Gastrocnemius medialis (tissue), 4 donors: ENCODE measurements around the gene SIGLEC5. TPM values are rescaled to one million over a fixed set of nuclear protein-coding genes. Genes with fewer than 3 reads are reported as not detected.

Source experiments
- ATAC-seq, 2 donors: fragments of 150-250 bp; one replicate each; pipeline ENCODE4 v1.9.1; 2016
- DNase-seq, 2 donors: peaks; one replicate each; pipeline ENCODE4 v3.0.0-alpha.2; 2019
- H3K27ac ChIP-seq, 4 donors: fragments of 200-600 bp; sonication (generic); 1 replicate in 1 of 4; 2 replicates in 3 of 4; pipeline ENCODE4 v1.5.1; 2016 to 2018; ENCODE audit warnings: mild to moderate bottlenecking in 2 of 4, moderate library complexity in 1 of 4
- H3K27me3 ChIP-seq, 3 donors: fragments of 200-600 bp; sonication (generic) in 2 of 3; 1 replicate in 1 of 3; 2 replicates in 2 of 3; pipeline versions ENCODE4 v1.5.1 to v1.6.0; 2016 to 2019; ENCODE audit warnings: mild to moderate bottlenecking in 1 of 3, moderate library complexity in 1 of 3
- H3K36me3 ChIP-seq, 2 donors: fragments of 200-600 bp; sonication (generic) in 1 of 2; one replicate each; pipeline ENCODE4 v1.5.1; 2017 to 2018
- H3K4me1 ChIP-seq, 2 donors: fragments of 200-600 bp; sonication (generic) in 1 of 2; one replicate each; pipeline ENCODE4 v1.5.1; 2016 to 2017; ENCODE audit warnings: mild to moderate bottlenecking in 2 of 2
- H3K4me3 ChIP-seq, 4 donors: fragments of 200-600 bp; sonication (generic) in 3 of 4; 1 replicate in 1 of 4; 2 replicates in 3 of 4; pipeline ENCODE4 v1.5.1; 2016 to 2019; ENCODE audit warnings: mild to moderate bottlenecking in 2 of 4
- H3K9me3 ChIP-seq, 3 donors: fragments of 200-600 bp; sonication (generic) in 2 of 3; 1 replicate in 1 of 3; 2 replicates in 2 of 3; pipeline ENCODE4 v1.5.1; 2016 to 2019
- POLR2A ChIP-seq, 2 donors: fragments of 450-650 bp; IDR thresholded peaks; one replicate each; pipeline ENCODE4 v1.6.1; 2017; ENCODE audit warnings: antibody characterized with exemption in 2 of 2, mild to moderate bottlenecking in 2 of 2, moderate library complexity in 2 of 2
- in situ Hi-C, 4 donors: fragments of 200-750 bp; cut with MboI; loops; one replicate each; pipeline versions ENCODE4 v1.15.0 to v1.8.0; 2017; ENCODE audit warnings: low sequenced_read_pairs in 4 of 4
- intact Hi-C: fragments of 100-400 bp; cut with DNase I; formaldehyde crosslinking; loops from one replicate; pipeline ENCODE4 v1.15.1; 2023; ENCODE audit warnings: low total_unique reads
- total RNA-seq, 4 donors: library from RNA; depleted of rRNA; stranded (reverse); fragments of >200 nt; gene quantifications; one replicate each; pipeline versions ENCODE4 v1.1.0 to v1.2.3, GENCODE V29; 2016
- TF ChIP-seq, protein P1 (sequence below), 5 experiments: fragments of 450-650 bp in 3 of 5; fragments of 200-600 bp in 2 of 5; sonication (generic) in 2 of 5; IDR thresholded peaks in 4 of 5; conservative IDR thresholded peaks in 1 of 5; 1 replicate in 4 of 5; 2 replicates in 1 of 5; pipeline ENCODE4 v1.5.1; 2016 to 2019; ENCODE audit warnings: antibody characterized with exemption in 5 of 5, mild to moderate bottlenecking in 3 of 5, moderate library complexity in 3 of 5

Gene SIGLEC5
- total RNA-seq, 4 donors from 2014 or later, result 0.18 to 1.0 TPM; not detected in 2

DNA sequence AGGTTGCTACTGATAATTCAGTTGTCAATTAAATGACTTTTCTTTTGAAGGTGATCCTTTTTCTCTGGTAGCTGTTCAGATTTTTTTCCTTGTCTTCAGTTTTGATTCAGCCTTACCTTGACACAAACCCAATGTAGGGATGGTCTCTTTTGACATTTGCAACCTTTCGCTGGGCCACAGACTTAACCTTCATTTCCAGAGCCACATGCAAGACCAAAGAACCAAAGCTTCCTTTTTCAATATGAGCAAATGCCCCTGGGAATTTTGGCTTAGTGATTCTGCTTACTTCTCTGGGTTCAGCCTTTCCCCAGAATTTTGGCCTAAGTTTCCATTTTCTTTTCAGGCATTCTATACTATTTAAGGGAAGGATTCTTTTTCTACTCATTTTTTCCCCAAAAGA lies 19.6 kb downstream of the SIGLEC5 start:
- DNase-seq, result no peak
- in situ Hi-C loops, result no loop called here
- H3K4me3 ChIP-seq, result no peak overlapping the region
- H3K27me3 ChIP-seq, result peaks cover 0 to 9% (median 6%) of the 10 kb centered on the region in 3 donors
- no peak for ATAC-seq
- TF ChIP-seq, protein P1, sequence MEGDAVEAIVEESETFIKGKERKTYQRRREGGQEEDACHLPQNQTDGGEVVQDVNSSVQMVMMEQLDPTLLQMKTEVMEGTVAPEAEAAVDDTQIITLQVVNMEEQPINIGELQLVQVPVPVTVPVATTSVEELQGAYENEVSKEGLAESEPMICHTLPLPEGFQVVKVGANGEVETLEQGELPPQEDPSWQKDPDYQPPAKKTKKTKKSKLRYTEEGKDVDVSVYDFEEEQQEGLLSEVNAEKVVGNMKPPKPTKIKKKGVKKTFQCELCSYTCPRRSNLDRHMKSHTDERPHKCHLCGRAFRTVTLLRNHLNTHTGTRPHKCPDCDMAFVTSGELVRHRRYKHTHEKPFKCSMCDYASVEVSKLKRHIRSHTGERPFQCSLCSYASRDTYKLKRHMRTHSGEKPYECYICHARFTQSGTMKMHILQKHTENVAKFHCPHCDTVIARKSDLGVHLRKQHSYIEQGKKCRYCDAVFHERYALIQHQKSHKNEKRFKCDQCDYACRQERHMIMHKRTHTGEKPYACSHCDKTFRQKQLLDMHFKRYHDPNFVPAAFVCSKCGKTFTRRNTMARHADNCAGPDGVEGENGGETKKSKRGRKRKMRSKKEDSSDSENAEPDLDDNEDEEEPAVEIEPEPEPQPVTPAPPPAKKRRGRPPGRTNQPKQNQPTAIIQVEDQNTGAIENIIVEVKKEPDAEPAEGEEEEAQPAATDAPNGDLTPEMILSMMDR (IDR thresholded peaks at IDR 0.05 in 4 of 5, conservative IDR thresholded peaks at IDR 0.05 in 1 of 5), result no peak
- no peak for TF ChIP-seq POLR2A (IDR thresholded peaks at IDR 0.05)
- H3K27ac ChIP-seq, result no peak overlapping the region
- H3K9me3 ChIP-seq, result no peaks in the 10 kb centered on the region
- intact Hi-C loops, result no loop called here
- H3K36me3 ChIP-seq, result no peaks in the 10 kb centered on the region
- no peaks in the 10 kb centered on the region for H3K4me1 ChIP-seq

GRCh38 chr19:51607920-51608562 lies 22.2 kb downstream of the SIGLEC5 start:
- Histone ChIP-seq H3K27me3 (peaks cover 0 to 6% (median 6%) of the 10 kb centered on the region in 3 donors), H3K4me3 (no peak overlapping the region), H3K27ac (no peak overlapping the region), H3K36me3 (no peaks in the 10 kb centered on the region), H3K9me3 (no peaks in the 10 kb centered on the region), H3K4me1 (no peaks in the 10 kb centered on the region)
- in situ Hi-C loops, result loop anchor here in 1 of 4 donors (10.0 kb wide), 2 partner anchors 57 to 503 kb away; partner anchors contain the start of gene CTU1
- DNase-seq (peak; percentile 8 to 33), ATAC-seq (no peak)
- TF ChIP-seq, protein P1 (IDR thresholded peaks at IDR 0.05 in 4 of 5, conservative IDR thresholded peaks at IDR 0.05 in 1 of 5), result no peak
- TF ChIP-seq POLR2A (IDR thresholded peaks at IDR 0.05), result no peak
- intact Hi-C loops, result no loop called here

- Histone ChIP-seq H3K4me1 (no peaks in the 10 kb centered on the region), H3K9me3 (no peaks in the 10 kb centered on the region), H3K4me3 (no peak overlapping the region), H3K36me3 (no peaks in the 10 kb centered on the region), H3K27me3 (peaks cover 0 to 6% (median 5%) of the 10 kb centered on the region in 3 donors), H3K27ac (no peak overlapping the region)
- intact Hi-C loops (no loop called here), in situ Hi-C loops (loop anchor here in 1 of 4 donors (10.0 kb wide), 2 partner anchors 58 to 502 kb away; partner anchors contain the start of gene CTU1)
- ATAC-seq, result no peak
- no peak for DNase-seq
- no peak for TF ChIP-seq POLR2A (IDR thresholded peaks at IDR 0.05)
- TF ChIP-seq, protein P1 (IDR thresholded peaks at IDR 0.05 in 4 of 5, conservative IDR thresholded peaks at IDR 0.05 in 1 of 5), result no peak
These were observed 23.1 kb downstream of the SIGLEC5 start for GRCh38 chr19:51607077-51607476.

DNA sequence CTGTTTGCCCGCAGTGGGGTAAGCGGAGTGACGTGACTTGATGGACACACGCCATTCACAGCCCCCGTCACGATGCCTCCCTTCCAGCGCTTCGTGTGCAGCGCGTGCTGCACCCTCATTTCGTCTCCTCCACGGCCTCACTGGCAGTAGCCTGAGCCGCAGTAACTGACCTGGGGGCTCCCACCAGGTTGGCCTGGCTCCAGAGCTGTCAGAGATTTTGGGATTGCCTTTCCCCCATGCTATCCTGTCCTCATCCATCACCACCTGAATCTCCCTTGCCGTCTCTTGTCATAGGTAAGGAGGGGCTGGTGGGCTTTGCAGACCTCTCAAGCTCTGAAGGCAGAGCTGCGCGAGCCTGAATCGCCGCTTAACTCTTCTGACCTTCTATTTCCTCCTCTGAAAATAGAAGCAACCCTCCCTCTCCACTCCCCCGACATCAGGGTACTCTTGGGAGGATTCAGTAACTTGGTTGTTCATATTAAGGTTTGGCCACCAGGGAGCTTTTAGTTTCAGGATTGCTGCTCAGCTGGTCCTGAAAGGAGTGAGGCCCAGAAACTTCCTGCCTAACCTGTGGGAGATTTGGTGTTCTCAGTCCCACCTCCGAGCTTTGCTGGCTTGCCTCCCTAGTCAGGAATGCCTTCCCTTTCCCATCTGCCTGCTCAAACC lies 27.9 kb downstream of the SIGLEC5 start:
- H3K36me3 ChIP-seq, result no peaks in the 10 kb centered on the region
- ATAC-seq (no peak), DNase-seq (no peak)
- in situ Hi-C loops (loop anchor here in 1 of 4 donors (10.0 kb wide), 2 partner anchors 62 to 498 kb away; partner anchors contain the start of gene CTU1), intact Hi-C loops (no loop called here)
- H3K4me3 ChIP-seq, result no peak overlapping the region
- H3K27me3 ChIP-seq, result peaks cover 9 to 28% (median 13%) of the 10 kb centered on the region in 3 donors
- no peak overlapping the region for H3K27ac ChIP-seq
- H3K9me3 ChIP-seq, result no peaks in the 10 kb centered on the region
- no peaks in the 10 kb centered on the region for H3K4me1 ChIP-seq
- TF ChIP-seq, protein P1 (IDR thresholded peaks at IDR 0.05 in 4 of 5, conservative IDR thresholded peaks at IDR 0.05 in 1 of 5), result no peak
- TF ChIP-seq POLR2A (IDR thresholded peaks at IDR 0.05), result no peak
